Lower leg skin (tissue), 3 donors: Measurements from ENCODE around the gene FAXDC2.

ENCODE experiments used
- CTCF ChIP-seq, 3 donors: fragments of 450-650 bp; IDR thresholded peaks; one replicate each; pipeline ENCODE4 v1.5.1; 2016; ENCODE audit warnings: antibody characterized with exemption in 3 of 3, mild to moderate bottlenecking in 3 of 3, moderate library complexity in 2 of 3
- POLR2A ChIP-seq, 2 donors: fragments of 450-650 bp; IDR thresholded peaks; one replicate each; pipeline ENCODE4 v1.6.1; 2016 to 2017; ENCODE audit warnings: antibody characterized with exemption in 2 of 2, mild to moderate bottlenecking in 1 of 2, moderate library complexity in 1 of 2

GRCh38 chr5:154862766-154863165 lies 12.4 kb upstream of the FAXDC2 start:
- no peak for TF ChIP-seq CTCF (IDR thresholded peaks at IDR 0.05)
- no peak for TF ChIP-seq POLR2A (IDR thresholded peaks at IDR 0.05)
